Right lobe of liver (tissue), 6 donors: Measurements from ENCODE around the gene ENOX1. TPM values are rescaled to one million over a fixed set of nuclear protein-coding genes. Genes with fewer than 3 reads are reported as not detected.

ENCODE experiments used
- ATAC-seq, 4 donors: fragments of 200-7000 bp; cut with Tn5 transposase; one replicate each; pipeline ENCODE4 v1.9.1; 2020; ENCODE audit warnings: mild to moderate bottlenecking in 4 of 4, moderate library complexity in 4 of 4
- DNase-seq, 3 donors: peaks; one replicate each; pipeline ENCODE4 v3.0.0-alpha.2; 2020
- H3K27ac ChIP-seq, 3 donors: fragments of 200-600 bp; one replicate each; pipeline ENCODE4 v1.8.0; 2022
- H3K27me3 ChIP-seq, 2 donors: fragments of 200-600 bp; one replicate each; pipeline ENCODE4 v1.8.0; 2022
- H3K36me3 ChIP-seq, 4 donors: fragments of 200-600 bp; sonication (generic) in 1 of 4; one replicate each; pipeline versions ENCODE4 v1.5.1 to v1.8.0; 2017 to 2022; ENCODE audit warnings: control low read depth in 1 of 4
- H3K4me1 ChIP-seq, 4 donors: fragments of 200-600 bp; sonication (generic) in 1 of 4; one replicate each; pipeline versions ENCODE4 v1.5.1 to v1.8.0; 2017 to 2022; ENCODE audit warnings: control low read depth in 1 of 4
- H3K4me3 ChIP-seq, 3 donors: fragments of 200-600 bp; one replicate each; pipeline ENCODE4 v1.8.0; 2022
- H3K9me3 ChIP-seq, 4 donors: fragments of 200-600 bp; sonication (generic) in 1 of 4; one replicate each; pipeline versions ENCODE4 v1.5.1 to v1.8.0; 2017 to 2022; ENCODE audit warnings: control low read depth in 1 of 4
- CTCF ChIP-seq, 4 donors: fragments of 200-600 bp in 3 of 4; fragments of 450-650 bp in 1 of 4; IDR thresholded peaks; one replicate each; pipeline versions ENCODE4 v1.5.1 to v1.8.0; 2016 to 2022; ENCODE audit warnings: antibody characterized with exemption in 4 of 4, mild to moderate bottlenecking in 2 of 4
- POLR2A ChIP-seq: fragments of 450-650 bp; IDR thresholded peaks from one replicate; pipeline ENCODE4 v1.6.1; 2017; ENCODE audit warnings: antibody characterized with exemption, mild to moderate bottlenecking
- WGBS: methylation state at CpG from one replicate; pipeline ENCODE4 v1.1.6; 2018; ENCODE audit warnings: low coverage, low lambda C conversion rate; ENCODE audit not compliant: insufficient coverage; ENCODE audit errors: missing lambda C conversion rate; 5-methylcytosine and 5-hydroxymethylcytosine counted together
- intact Hi-C, 2 donors: fragments of 100-400 bp; cut with DNase I; formaldehyde crosslinking; loops; one replicate each; pipeline versions ENCODE4 v1.11.2 to v1.14.1; 2022
- total RNA-seq, 6 experiments: library from RNA; depleted of rRNA in 2 of 6; stranded (reverse); fragments of >200 nt in 2 of 6; fragmentation: NEBNext Ultra II Directional in 3 of 6; extraction: Animal tissue kit (Norgen Biotek cat#: 25700) in 3 of 6; gene quantifications; one replicate each; pipeline versions ENCODE4 v1.1.0 to v1.2.4, GENCODE V29; 2016 to 2023
- donor health status: DM: no; HTN: yes; CAD: no.
- donor health status: DM: no; HTN: no; CAD: no.
- donor health status: DM: no; HTN: no; CAD: no.
- donor health status: DM: no; HTN: yes; CAD: no.
- donor health status: DM: no; HTN: yes; CAD: no.

ENOX1 gene
- total RNA-seq, 6 experiments from 2014 or later = 0.07 to 0.16 TPM; not detected in 4

GRCh38 chr13:43232144-43232872 is 554.5 kb downstream of the ENOX1 start:
- no peaks in the 10 kb centered on the region for H3K36me3 ChIP-seq
- intact Hi-C loops = no loop called here
- no peak overlapping the region for H3K4me3 ChIP-seq
- H3K27me3 ChIP-seq = no peaks in the 10 kb centered on the region
- no peaks in the 10 kb centered on the region for H3K4me1 ChIP-seq
- H3K27ac ChIP-seq = no peak overlapping the region
- ATAC-seq (no peak), DNase-seq (no peak)
- TF ChIP-seq CTCF (IDR thresholded peaks at IDR 0.05) = no peak
- TF ChIP-seq POLR2A = no peak
- H3K9me3 ChIP-seq = no peaks in the 10 kb centered on the region
- WGBS = 69% methylated on average over 5 of the region's 5 CpGs

- Histone ChIP-seq H3K4me1 (no peaks in the 10 kb centered on the region), H3K27ac (no peak overlapping the region), H3K9me3 (no peaks in the 10 kb centered on the region), H3K36me3 (no peaks in the 10 kb centered on the region), H3K4me3 (no peak overlapping the region), H3K27me3 (no peaks in the 10 kb centered on the region)
- ATAC-seq = no peak
- intact Hi-C loops = no loop called here
- WGBS = 54% methylated on average over 3 of the region's 3 CpGs
- no peak for TF ChIP-seq POLR2A
- TF ChIP-seq CTCF (IDR thresholded peaks at IDR 0.05) = no peak
- no peak for DNase-seq
Observed at GRCh38 chr13:43230989-43231388, 555.8 kb downstream of the ENOX1 start.

DNA sequence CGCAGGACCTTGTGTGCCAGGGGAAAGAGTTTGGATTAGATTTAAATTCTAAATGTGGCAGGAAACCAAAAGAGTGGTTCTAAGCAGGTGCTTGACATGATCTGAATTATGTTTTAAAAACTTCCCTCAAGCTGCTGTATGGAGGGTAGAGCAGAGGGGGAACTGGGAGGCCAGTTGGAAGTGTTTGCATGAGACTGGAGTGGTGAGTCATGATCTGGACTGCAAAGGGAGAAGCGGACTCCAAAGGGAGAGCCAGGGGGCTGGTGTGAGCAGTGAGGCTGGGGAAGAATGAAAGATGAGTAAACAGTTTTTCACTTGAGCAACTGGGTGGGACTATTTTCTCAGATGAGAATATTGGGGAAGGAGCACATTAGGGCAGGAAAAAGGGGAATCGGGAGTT is 557.3 kb downstream of the ENOX1 start:
- Histone ChIP-seq H3K4me3 (no peak overlapping the region), H3K27me3 (no peaks in the 10 kb centered on the region), H3K36me3 (no peaks in the 10 kb centered on the region), H3K4me1 (no peaks in the 10 kb centered on the region), H3K9me3 (no peaks in the 10 kb centered on the region), H3K27ac (no peak overlapping the region)
- TF ChIP-seq CTCF (IDR thresholded peaks at IDR 0.05) (no peak), POLR2A (no peak)
- DNase-seq (no peak), ATAC-seq (no peak)
- intact Hi-C loops = no loop called here
- WGBS = 44% methylated on average over 3 of the region's 3 CpGs

- H3K27me3 ChIP-seq = no peaks in the 10 kb centered on the region
Observed at GRCh38 chr13:43227721-43228120, 559.1 kb downstream of the ENOX1 start.

More at GRCh38 chr13:43227721-43228120, 559.1 kb downstream of the ENOX1 start:
- ATAC-seq = no peak
- H3K27ac ChIP-seq = no peak overlapping the region
- intact Hi-C loops = no loop called here
- no peak overlapping the region for H3K4me3 ChIP-seq
- no peaks in the 10 kb centered on the region for H3K4me1 ChIP-seq
- H3K9me3 ChIP-seq = no peaks in the 10 kb centered on the region
- no peaks in the 10 kb centered on the region for H3K36me3 ChIP-seq
- WGBS = 21% methylated on average over 2 of the region's 2 CpGs
- DNase-seq = no peak
- TF ChIP-seq CTCF (IDR thresholded peaks at IDR 0.05) = no peak
- no peak for TF ChIP-seq POLR2A
